ENCODE results near the gene AFF3. TPM values are rescaled to one million over a fixed set of nuclear protein-coding genes. Genes with fewer than 3 reads are reported as not detected.

AFF3 gene
- total and polyA plus RNA-seq, 4 donors: 4.2 to 90.9 (median 14.6) TPM

- TF ChIP-seq CTCF (IDR thresholded peaks at IDR 0.05; ENCODE audit: control extremely low read depth, extremely low read depth): no peak
- DNase-seq (peak; percentile 68 to 76 (median 72)), ATAC-seq (ENCODE audit: insufficient read depth, low FRiP score) (no peak)
- no peak overlapping the region for H3K4me3 ChIP-seq
- no peaks in the 10 kb centered on the region for H3K36me3 ChIP-seq (ENCODE audit: control insufficient read depth in 4 of 4, insufficient read depth in 4 of 4, low read length in 4 of 4)
- H3K4me1 ChIP-seq (ENCODE audit: control insufficient read depth in 5 of 5, insufficient read depth in 5 of 5, low read length in 5 of 5): peaks cover 2 to 45% (median 16%) of the 10 kb centered on the region in 5 donors
- H3K9ac ChIP-seq (ENCODE audit: insufficient read depth in 1 of 2, low read length in 2 of 2): no peak overlapping the region
- H3K9me3 ChIP-seq (ENCODE audit: control insufficient read depth in 4 of 4, insufficient read depth in 3 of 4, low read length in 3 of 4): no peaks in the 10 kb centered on the region
- WGBS, 2 donors: 44 to 50% methylated on average over 11 of the region's 11 CpGs
- no peak overlapping the region for H3K27ac ChIP-seq (ENCODE audit: low read depth in 1 of 2, low read length in 1 of 2)
- no peaks in the 10 kb centered on the region for H3K27me3 ChIP-seq (ENCODE audit: control insufficient read depth in 3 of 3, insufficient read depth in 3 of 3, low read length in 2 of 3)
Measured at GRCh38 chr2:99867770-99868169, 274.6 kb downstream of the AFF3 start.

- 77 to 80% methylated on average over 9 of the region's 9 CpGs for WGBS, 2 donors
- ATAC-seq (ENCODE audit: insufficient read depth, low FRiP score): no peak
- H3K4me1 ChIP-seq (ENCODE audit: control insufficient read depth in 5 of 5, insufficient read depth in 5 of 5, low read length in 5 of 5): peaks cover 5 to 61% (median 16%) of the 10 kb centered on the region in 5 donors
Measured at GRCh38 chr2:99865818-99866676, 276.3 kb downstream of the AFF3 start.

GRCh38 chr2:99864561-99865553 lies 277.5 kb downstream of the AFF3 start:
- H3K27me3 ChIP-seq (ENCODE audit: control insufficient read depth in 3 of 3, insufficient read depth in 3 of 3, low read length in 2 of 3): no peaks in the 10 kb centered on the region
- no peaks in the 10 kb centered on the region for H3K9me3 ChIP-seq (ENCODE audit: control insufficient read depth in 4 of 4, insufficient read depth in 3 of 4, low read length in 3 of 4)
- ATAC-seq (ENCODE audit: insufficient read depth, low FRiP score): no peak
- H3K27ac ChIP-seq (ENCODE audit: low read depth in 1 of 2, low read length in 1 of 2): no peak overlapping the region
- no peak overlapping the region for H3K4me3 ChIP-seq
- H3K9ac ChIP-seq (ENCODE audit: insufficient read depth in 1 of 2, low read length in 2 of 2): no peak overlapping the region
- WGBS, 2 donors: 54 to 64% methylated on average over 10 of the region's 10 CpGs
- H3K36me3 ChIP-seq (ENCODE audit: control insufficient read depth in 4 of 4, insufficient read depth in 4 of 4, low read length in 4 of 4): no peaks in the 10 kb centered on the region
- peak; percentile 73 to 96 (median 92) for DNase-seq
- no peak for TF ChIP-seq CTCF (IDR thresholded peaks at IDR 0.05; ENCODE audit: control extremely low read depth, extremely low read depth)
- H3K4me1 ChIP-seq (ENCODE audit: control insufficient read depth in 5 of 5, insufficient read depth in 5 of 5, low read length in 5 of 5): peaks cover 5 to 65% (median 16%) of the 10 kb centered on the region in 5 donors

More at GRCh38 chr2:99865818-99866676, 276.3 kb downstream of the AFF3 start:
- Histone ChIP-seq H3K9ac (ENCODE audit: insufficient read depth in 1 of 2, low read length in 2 of 2) (no peak overlapping the region), H3K36me3 (ENCODE audit: control insufficient read depth in 4 of 4, insufficient read depth in 4 of 4, low read length in 4 of 4) (no peaks in the 10 kb centered on the region), H3K27me3 (ENCODE audit: control insufficient read depth in 3 of 3, insufficient read depth in 3 of 3, low read length in 2 of 3) (no peaks in the 10 kb centered on the region), H3K4me3 (no peak overlapping the region), H3K27ac (ENCODE audit: low read depth in 1 of 2, low read length in 1 of 2) (no peak overlapping the region), H3K9me3 (ENCODE audit: control insufficient read depth in 4 of 4, insufficient read depth in 3 of 4, low read length in 3 of 4) (no peaks in the 10 kb centered on the region)
- no peak for DNase-seq
- TF ChIP-seq CTCF (IDR thresholded peaks at IDR 0.05; ENCODE audit: control extremely low read depth, extremely low read depth): no peak

Measured in lung (tissue), 12 donors.